SK-N-SH (cell line): ENCODE data around the gene PHLPP1. TPM values are rescaled to one million over a fixed set of nuclear protein-coding genes. Genes with fewer than 3 reads are reported as not detected.

Experiments
- CTCF ChIA-PET: fragments of 300-600, 350-600 bp; formaldehyde crosslinking; extraction: SDS; loops from one replicate; lab custom pipeline; 2021; lab: Yijun Ruan, JAX
- POLR2A ChIA-PET: fragments of 350-600 bp; sonication (Branson Sonifier 250); formaldehyde crosslinking; extraction: SDS; loops from one replicate; lab custom pipeline; 2020; ENCODE audit warnings: antibody characterized with exemption, inconsistent platforms; lab: Yijun Ruan, JAX
- DNase-seq: peaks from one replicate; pipeline ENCODE4 v3.0.0; 2012
- H2AFZ ChIP-seq: fragments of 200-600 bp; sonication (generic); 2 replicates; pipeline ENCODE4 v1.8.1; 2016; ENCODE audit warnings: antibody characterized with exemption, mild to moderate bottlenecking, low read depth
- H3F3A ChIP-seq: fragments of 200-600 bp; sonication (generic); replicated peaks from 2 replicates; pipeline ENCODE3; 2016; ENCODE audit warnings: antibody characterized with exemption, mild to moderate bottlenecking; ENCODE audit not compliant: insufficient read depth
- H3K27ac ChIP-seq, 2 experiments: fragments of 200-500 bp in 1 of 2; fragments of 200-600 bp in 1 of 2; sonication (Bioruptor generic) in 1 of 2; sonication (generic), shearing (Covaris generic) in 1 of 2; 2 replicates each; pipeline versions ENCODE4 v1.5.1 to v1.6.1; 2014 to 2016; ENCODE audit warnings: low read depth in 2 of 2, inconsistent platforms in 1 of 2, low read length in 1 of 2, mild to moderate bottlenecking in 1 of 2, mixed read lengths in 1 of 2
- H3K27me3 ChIP-seq: fragments of 200-600 bp; sonication (generic), shearing (Covaris generic); 2 replicates; pipeline ENCODE4 v1.6.1; 2016; ENCODE audit warnings: mixed run types; ENCODE audit not compliant: insufficient read depth
- H3K36me3 ChIP-seq, 2 experiments: fragments of 200-500 bp in 1 of 2; fragments of 200-600 bp in 1 of 2; sonication (Bioruptor generic) in 1 of 2; sonication (generic) in 1 of 2; replicated peaks in 1 of 2; 2 replicates each; pipeline versions ENCODE3 to v1.5.1; 2014 to 2016; ENCODE audit warnings: low read length in 1 of 2, mild to moderate bottlenecking in 1 of 2; ENCODE audit not compliant: insufficient read depth in 2 of 2, control insufficient read depth in 1 of 2
- H3K4me1 ChIP-seq, 2 experiments: fragments of 200-500 bp in 1 of 2; fragments of 200-600 bp in 1 of 2; sonication (Bioruptor generic) in 1 of 2; sonication (generic), shearing (Covaris generic) in 1 of 2; 2 replicates each; pipeline versions ENCODE4 v1.5.1 to v1.6.1; 2014 to 2016; ENCODE audit warnings: low read depth in 1 of 2, low read length in 1 of 2, mixed run types in 1 of 2; ENCODE audit not compliant: insufficient read depth in 2 of 2, control insufficient read depth in 1 of 2
- H3K4me2 ChIP-seq: fragments of 200-600 bp; sonication (generic), shearing (Covaris generic); 2 replicates; pipeline ENCODE4 v1.6.1; 2017; ENCODE audit warnings: mixed run types
- H3K4me3 ChIP-seq, 2 experiments: fragments of 200-500 bp in 1 of 2; fragments of 200-600 bp in 1 of 2; sonication (Bioruptor generic) in 1 of 2; sonication (generic), shearing (Covaris generic) in 1 of 2; 2 replicates each; pipeline versions ENCODE4 v1.5.1 to v1.8.1; 2014 to 2016; ENCODE audit warnings: low read depth in 2 of 2, inconsistent platforms in 1 of 2, low read length in 1 of 2, mild to moderate bottlenecking in 1 of 2, mixed read lengths in 1 of 2, moderate library complexity in 1 of 2
- H3K79me2 ChIP-seq: fragments of 200-600 bp; sonication (generic); 2 replicates; pipeline ENCODE4 v1.8.1; 2017; ENCODE audit warnings: mild to moderate bottlenecking; ENCODE audit not compliant: insufficient read depth
- H3K9ac ChIP-seq: fragments of 200-600 bp; sonication (generic); 2 replicates; pipeline ENCODE4 v1.6.1; 2017; ENCODE audit warnings: mixed run types
- H3K9me2 ChIP-seq: fragments of 200-600 bp; sonication (generic); 2 replicates; pipeline ENCODE4 v1.6.1; 2017; ENCODE audit warnings: mixed run types
- H3K9me3 ChIP-seq: fragments of 200-600 bp; sonication (generic); 2 replicates; pipeline ENCODE4 v1.6.1; 2017; ENCODE audit warnings: mixed run types, mild to moderate bottlenecking, moderate library complexity
- H4K20me1 ChIP-seq: fragments of 200-600 bp; sonication (generic); 2 replicates; pipeline ENCODE4 v1.6.1; 2017; ENCODE audit warnings: mild to moderate bottlenecking, mixed run types; ENCODE audit not compliant: insufficient read depth
- MAX ChIP-seq: IDR thresholded peaks from 2 replicates; pipeline ENCODE4 v1.4.0; 2012; ENCODE audit warnings: low read depth
- MEF2A ChIP-seq: IDR thresholded peaks from 2 replicates; pipeline ENCODE4 v1.4.0; 2012; ENCODE audit warnings: low read depth, borderline replicate concordance
- RAD21 ChIP-seq: IDR thresholded peaks from 2 replicates; pipeline ENCODE4 v1.6.1; 2012; ENCODE audit warnings: mild to moderate bottlenecking, low read length
- TAF1 ChIP-seq: IDR thresholded peaks from 2 replicates; pipeline ENCODE4 v1.6.1; 2012; ENCODE audit warnings: low read depth, mild to moderate bottlenecking, low read length, moderate library complexity, borderline replicate concordance
- WGBS: methylation state at CpG from one replicate; pipeline ENCODE4 v1.1.6; 2017; ENCODE audit warnings: low lambda C conversion rate; 5-methylcytosine and 5-hydroxymethylcytosine counted together
- polyA plus RNA-seq, 3 experiments: library from polyadenylated mRNA; depleted of rRNA; stranded (reverse); fragments of >200 nt; gene quantifications; 2 replicates each; pipeline ENCODE4 v1.2.3, GENCODE V29; 2012
- TF ChIP-seq, protein P1 (sequence below): fragments of 150-350 bp; IDR thresholded peaks from 2 replicates; pipeline ENCODE4 v1.6.1; 2017; ENCODE audit warnings: antibody characterized with exemption, low read length, low read depth, borderline replicate concordance
- TF ChIP-seq, protein P2 (sequence below): IDR thresholded peaks from 2 replicates; pipeline ENCODE4; 2012
- TF ChIP-seq, protein P3 (sequence below): fragments of 200-600 bp; sonication (generic); IDR thresholded peaks from 2 replicates; pipeline ENCODE4 v1.6.1; 2017; ENCODE audit warnings: antibody characterized with exemption, mild to moderate bottlenecking, moderate library complexity

The PHLPP1 gene
- polyA plus RNA-seq, 1 of the 3 experiments (the other 2 are of a cell fraction): 4.6 TPM

DNA sequence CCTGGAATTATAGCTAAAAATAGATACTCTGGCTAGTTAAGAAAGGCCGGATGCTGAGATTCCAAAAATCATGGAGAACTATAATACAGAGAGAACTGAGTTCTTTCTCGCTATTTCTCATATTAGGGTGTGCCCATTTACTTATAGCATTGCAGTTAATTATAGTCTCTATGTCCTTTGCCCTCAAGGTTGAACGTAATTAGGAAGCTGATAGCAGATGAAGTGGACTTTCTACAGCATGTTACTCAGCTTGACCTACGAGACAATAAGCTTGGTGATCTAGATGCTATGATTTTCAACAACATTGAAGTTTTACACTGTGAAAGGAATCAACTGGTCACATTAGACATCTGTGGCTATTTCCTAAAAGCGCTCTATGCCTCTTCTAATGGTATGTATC, 187.4 kb downstream of the PHLPP1 start:
- POLR2A ChIA-PET: no interaction called here
- Histone ChIP-seq H3K27me3 (no peaks in the 10 kb centered on the region), H4K20me1 (no peaks in the 10 kb centered on the region), H3K9me2 (no peaks in the 10 kb centered on the region), H3K9me3 (no peaks in the 10 kb centered on the region), H3K79me2 (no peaks in the 10 kb centered on the region), H3K27ac (no peak overlapping the region), H3F3A (no peaks in the 10 kb centered on the region), H3K4me2 (no peak overlapping the region), H3K4me3 (no peak overlapping the region), H3K36me3 (peaks cover 3 to 12% of the 10 kb centered on the region in 2 experiments), H2AFZ (no peak overlapping the region), H3K4me1 (no peaks in the 10 kb centered on the region; a peak in 1 of 4 replicates), H3K9ac (no peak overlapping the region)
- no peak for TF ChIP-seq MEF2A
- no peak for TF ChIP-seq MAX
- TF ChIP-seq, protein P1, sequence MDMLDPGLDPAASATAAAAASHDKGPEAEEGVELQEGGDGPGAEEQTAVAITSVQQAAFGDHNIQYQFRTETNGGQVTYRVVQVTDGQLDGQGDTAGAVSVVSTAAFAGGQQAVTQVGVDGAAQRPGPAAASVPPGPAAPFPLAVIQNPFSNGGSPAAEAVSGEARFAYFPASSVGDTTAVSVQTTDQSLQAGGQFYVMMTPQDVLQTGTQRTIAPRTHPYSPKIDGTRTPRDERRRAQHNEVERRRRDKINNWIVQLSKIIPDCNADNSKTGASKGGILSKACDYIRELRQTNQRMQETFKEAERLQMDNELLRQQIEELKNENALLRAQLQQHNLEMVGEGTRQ: no peak
- TF ChIP-seq, protein P2, sequence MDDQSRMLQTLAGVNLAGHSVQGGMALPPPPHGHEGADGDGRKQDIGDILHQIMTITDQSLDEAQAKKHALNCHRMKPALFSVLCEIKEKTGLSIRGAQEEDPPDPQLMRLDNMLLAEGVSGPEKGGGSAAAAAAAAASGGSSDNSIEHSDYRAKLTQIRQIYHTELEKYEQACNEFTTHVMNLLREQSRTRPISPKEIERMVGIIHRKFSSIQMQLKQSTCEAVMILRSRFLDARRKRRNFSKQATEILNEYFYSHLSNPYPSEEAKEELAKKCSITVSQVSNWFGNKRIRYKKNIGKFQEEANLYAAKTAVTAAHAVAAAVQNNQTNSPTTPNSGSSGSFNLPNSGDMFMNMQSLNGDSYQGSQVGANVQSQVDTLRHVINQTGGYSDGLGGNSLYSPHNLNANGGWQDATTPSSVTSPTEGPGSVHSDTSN: no peak
- WGBS: 99% methylated on average over 5 of the region's 5 CpGs
- CTCF ChIA-PET: interaction anchor here (0.9 to 1.3 kb wide), 2 partner anchors 9 to 316 kb away, joined by 3 read pairs; no protein-coding TSS in a partner anchor
- no peak for DNase-seq

GRCh38 chr18:62904396-62905285, 189.3 kb downstream of the PHLPP1 start:
- ChIA-PET POLR2A (no interaction called here), CTCF (no interaction called here)
- 94% methylated on average over 2 of the region's 2 CpGs for WGBS
- no peaks in the 10 kb centered on the region for H3K79me2 ChIP-seq
- H3K9me2 ChIP-seq: no peaks in the 10 kb centered on the region
- no peak overlapping the region for H3K27ac ChIP-seq
- H3K36me3 ChIP-seq: peaks cover 3 to 8% of the 10 kb centered on the region in 2 experiments
- H3K4me1 ChIP-seq: no peaks in the 10 kb centered on the region; a peak in 1 of 4 replicates
- H3K9me3 ChIP-seq: no peaks in the 10 kb centered on the region
- no peak overlapping the region for H2AFZ ChIP-seq
- TF ChIP-seq, protein P3, sequence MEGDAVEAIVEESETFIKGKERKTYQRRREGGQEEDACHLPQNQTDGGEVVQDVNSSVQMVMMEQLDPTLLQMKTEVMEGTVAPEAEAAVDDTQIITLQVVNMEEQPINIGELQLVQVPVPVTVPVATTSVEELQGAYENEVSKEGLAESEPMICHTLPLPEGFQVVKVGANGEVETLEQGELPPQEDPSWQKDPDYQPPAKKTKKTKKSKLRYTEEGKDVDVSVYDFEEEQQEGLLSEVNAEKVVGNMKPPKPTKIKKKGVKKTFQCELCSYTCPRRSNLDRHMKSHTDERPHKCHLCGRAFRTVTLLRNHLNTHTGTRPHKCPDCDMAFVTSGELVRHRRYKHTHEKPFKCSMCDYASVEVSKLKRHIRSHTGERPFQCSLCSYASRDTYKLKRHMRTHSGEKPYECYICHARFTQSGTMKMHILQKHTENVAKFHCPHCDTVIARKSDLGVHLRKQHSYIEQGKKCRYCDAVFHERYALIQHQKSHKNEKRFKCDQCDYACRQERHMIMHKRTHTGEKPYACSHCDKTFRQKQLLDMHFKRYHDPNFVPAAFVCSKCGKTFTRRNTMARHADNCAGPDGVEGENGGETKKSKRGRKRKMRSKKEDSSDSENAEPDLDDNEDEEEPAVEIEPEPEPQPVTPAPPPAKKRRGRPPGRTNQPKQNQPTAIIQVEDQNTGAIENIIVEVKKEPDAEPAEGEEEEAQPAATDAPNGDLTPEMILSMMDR: no peak
- TF ChIP-seq RAD21 (no peak), TAF1 (no peak)
- TF ChIP-seq, all 33 proteins: peak for 0
- H3K9ac ChIP-seq: no peak overlapping the region
- H3K4me2 ChIP-seq: no peak overlapping the region
- no peaks in the 10 kb centered on the region for H4K20me1 ChIP-seq
- H3F3A ChIP-seq: no peaks in the 10 kb centered on the region
- H3K4me3 ChIP-seq: no peak overlapping the region
- H3K27me3 ChIP-seq: no peaks in the 10 kb centered on the region
- DNase-seq: no peak
